OCI-LY1 (cell line): ENCODE results near the gene CCDC117.

Source experiments
- EZH2 ChIP-seq: fragments of 200-600 bp; sonication (generic), shearing (Covaris generic); IDR thresholded peaks from 2 replicates; pipeline ENCODE4 v1.8.0; 2017; ENCODE audit warnings: borderline replicate concordance, mixed run types, mild to moderate bottlenecking, antibody characterized with exemption, low read length, moderate library complexity, mixed read lengths
- TF ChIP-seq, protein P1 (sequence below): fragments of 200-600 bp; sonication (generic), shearing (Covaris generic); IDR thresholded peaks from 2 replicates; pipeline ENCODE4 v1.5.1; 2017; ENCODE audit warnings: mild to moderate bottlenecking, antibody characterized with exemption, low read length, moderate library complexity, mixed read lengths

DNA sequence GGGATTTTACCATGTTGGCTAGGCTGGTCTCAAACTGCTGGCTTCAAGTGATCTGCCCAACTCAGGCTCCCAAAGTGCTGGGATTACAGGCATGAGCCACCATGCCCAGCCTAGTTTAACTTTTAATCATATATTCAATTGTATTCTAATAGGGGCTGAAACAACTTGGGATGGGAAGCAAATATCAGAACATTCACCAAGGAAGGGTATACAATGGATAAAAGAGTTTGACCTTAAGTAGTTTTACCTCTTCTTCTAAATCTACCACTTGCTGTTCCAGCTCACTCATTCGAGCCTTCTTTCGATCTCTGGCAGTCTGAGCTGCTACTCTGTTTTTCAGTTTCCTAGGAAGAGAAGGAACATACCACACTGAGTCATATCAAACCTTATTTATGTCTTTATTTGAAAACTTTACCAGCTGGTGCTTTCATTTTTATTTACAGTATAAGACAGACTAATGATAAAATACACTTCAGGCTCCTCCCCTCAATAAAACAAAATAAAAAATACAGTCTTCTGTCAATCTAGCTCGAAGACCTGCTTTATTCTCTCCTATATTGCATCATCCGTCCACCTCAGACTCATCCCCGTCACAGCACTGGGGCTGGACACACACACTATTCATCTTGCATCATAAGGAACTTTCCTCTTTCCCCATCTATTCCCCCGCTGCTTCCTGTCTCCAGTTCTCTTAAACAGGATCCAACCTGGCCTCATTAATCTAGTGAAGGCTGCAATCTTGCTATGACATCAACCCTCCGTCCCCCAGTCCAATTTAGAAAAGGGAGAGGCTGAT lies 26.5 kb downstream of the CCDC117 start:
- TF ChIP-seq, protein P1, sequence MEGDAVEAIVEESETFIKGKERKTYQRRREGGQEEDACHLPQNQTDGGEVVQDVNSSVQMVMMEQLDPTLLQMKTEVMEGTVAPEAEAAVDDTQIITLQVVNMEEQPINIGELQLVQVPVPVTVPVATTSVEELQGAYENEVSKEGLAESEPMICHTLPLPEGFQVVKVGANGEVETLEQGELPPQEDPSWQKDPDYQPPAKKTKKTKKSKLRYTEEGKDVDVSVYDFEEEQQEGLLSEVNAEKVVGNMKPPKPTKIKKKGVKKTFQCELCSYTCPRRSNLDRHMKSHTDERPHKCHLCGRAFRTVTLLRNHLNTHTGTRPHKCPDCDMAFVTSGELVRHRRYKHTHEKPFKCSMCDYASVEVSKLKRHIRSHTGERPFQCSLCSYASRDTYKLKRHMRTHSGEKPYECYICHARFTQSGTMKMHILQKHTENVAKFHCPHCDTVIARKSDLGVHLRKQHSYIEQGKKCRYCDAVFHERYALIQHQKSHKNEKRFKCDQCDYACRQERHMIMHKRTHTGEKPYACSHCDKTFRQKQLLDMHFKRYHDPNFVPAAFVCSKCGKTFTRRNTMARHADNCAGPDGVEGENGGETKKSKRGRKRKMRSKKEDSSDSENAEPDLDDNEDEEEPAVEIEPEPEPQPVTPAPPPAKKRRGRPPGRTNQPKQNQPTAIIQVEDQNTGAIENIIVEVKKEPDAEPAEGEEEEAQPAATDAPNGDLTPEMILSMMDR: no peak
- TF ChIP-seq EZH2: no peak
